Measurements from ENCODE around the gene RANBP10.
"Not testable (repeated sequence)": the region's sequence is repeated elsewhere in the genome, so short reads cannot be mapped to it uniquely, and the experiment has no call there.

The RANBP10 gene

GRCh38 chr16:67806428-67807147 is at the start of gene RANBP10, which contains the start of gene TSNAXIP1:
RANBP10 (minus strand) TSS chr16:67806560; CDS start chr16:67806536, 24 bp downstream.
TSNAXIP1 (plus strand) TSS chr16:67806889; CDS start chr16:67807150, 261 bp downstream.
- peak; percentile 72 to 99 (median 97) for DNase-seq

GRCh38 chr16:67855789-67856188 is 49.4 kb upstream of the RANBP10 start:
- DNase-seq: no peak

- no peak for DNase-seq
Measured at GRCh38 chr16:67853670-67854069, 47.3 kb upstream of the RANBP10 start.

- no peak for DNase-seq
Measured at GRCh38 chr16:67848118-67848517, 41.8 kb upstream of the RANBP10 start.

- peak in 25 of 51 donors; percentile 42 to 86 (median 69) for DNase-seq
Measured at GRCh38 chr16:67847064-67847861, 40.9 kb upstream of the RANBP10 start, which contains the start of gene CENPT. CENPT (minus strand) TSS chr16:67847693; CDS start chr16:67833859, 13,834 bp downstream.

GRCh38 chr16:67846320-67847063 is 40.1 kb upstream of the RANBP10 start, which contains the start of gene NUTF2:
NUTF2 (plus strand) TSS chr16:67846933; CDS start chr16:67865131, 18,198 bp downstream.
- DNase-seq: peak; percentile 77 to 99 (median 91)

- DNase-seq: no peak
Measured at GRCh38 chr16:67846063-67846319, 39.6 kb upstream of the RANBP10 start.

GRCh38 chr16:67845291-67846062 is 39.1 kb upstream of the RANBP10 start:
- DNase-seq: no peak

GRCh38 chr16:67844497-67844896 is 38.1 kb upstream of the RANBP10 start:
- no peak for DNase-seq

- peak in 3 of 51 donors; percentile 25 to 31 (median 29) for DNase-seq
Measured at GRCh38 chr16:67843343-67843765, 37.0 kb upstream of the RANBP10 start.

GRCh38 chr16:67842509-67843342 is 36.4 kb upstream of the RANBP10 start:
- DNase-seq: peak in 43 of 51 donors; percentile 15 to 85 (median 59)

GRCh38 chr16:67841816-67842508 is 35.6 kb upstream of the RANBP10 start, which contains the start of gene THAP11:
THAP11 (plus strand) TSS chr16:67842320; CDS start chr16:67842555, 235 bp downstream.
- DNase-seq: peak; percentile 69 to 100 (median 90)

GRCh38 chr16:67841198-67841815 is 34.9 kb upstream of the RANBP10 start:
- no peak for DNase-seq

- no peak for DNase-seq
Measured at GRCh38 chr16:67837811-67838210, 31.5 kb upstream of the RANBP10 start.

- DNase-seq: not testable (repeated sequence)
Measured at GRCh38 chr16:67837190-67837589, 30.8 kb upstream of the RANBP10 start.

- no peak for DNase-seq
Measured at GRCh38 chr16:67834242-67834614, 27.9 kb upstream of the RANBP10 start.

- DNase-seq: peak; percentile 36 to 96 (median 84)
Measured at GRCh38 chr16:67833415-67834241, 27.3 kb upstream of the RANBP10 start.

GRCh38 chr16:67833030-67833414 is 26.7 kb upstream of the RANBP10 start:
- DNase-seq: no peak
